HCEC 1CT (cell line): Measurements from ENCODE around the gene ZNF740.

ENCODE experiments used
- DNase-seq: peaks from one replicate; pipeline ENCODE4 v3.0.0-alpha.2; 2017

The ZNF740 gene

GRCh38 chr12:53227836-53228235 lies 47.3 kb downstream of the ZNF740 start:
- no peak for DNase-seq

GRCh38 chr12:53229454-53229853 lies 48.9 kb downstream of the ZNF740 start:
- no peak for DNase-seq

- no peak for DNase-seq
Measured at GRCh38 chr12:53230108-53230845, 49.8 kb downstream of the ZNF740 start.

GRCh38 chr12:53231671-53231920 lies 51.1 kb downstream of the ZNF740 start:
- no peak for DNase-seq

- DNase-seq: peak; percentile 13
Measured at GRCh38 chr12:53231921-53232645, 51.6 kb downstream of the ZNF740 start, which contains the start of gene RARG. Gene RARG (minus strand): TSS chr12:53232209. CDS start chr12:53227545, 4,664 bp downstream.

- DNase-seq: peak; percentile 8
Measured at GRCh38 chr12:53232646-53233461, 52.3 kb downstream of the ZNF740 start.

GRCh38 chr12:53233671-53234121 lies 53.2 kb downstream of the ZNF740 start:
- no peak for DNase-seq

- DNase-seq: no peak
Measured at GRCh38 chr12:53234271-53234914, 53.9 kb downstream of the ZNF740 start.

GRCh38 chr12:53235164-53235563 lies 54.6 kb downstream of the ZNF740 start:
- DNase-seq: no peak

GRCh38 chr12:53235742-53236442 lies 55.4 kb downstream of the ZNF740 start:
- no peak for DNase-seq

GRCh38 chr12:53236443-53237111 lies 56.1 kb downstream of the ZNF740 start:
- no peak for DNase-seq

GRCh38 chr12:53239643-53240258 lies 59.2 kb downstream of the ZNF740 start:
- DNase-seq: no peak

- DNase-seq: no peak
Measured at GRCh38 chr12:53241623-53242412, 61.3 kb downstream of the ZNF740 start.

- DNase-seq: no peak
Measured at GRCh38 chr12:53244337-53244736, 63.8 kb downstream of the ZNF740 start.
